K562 (cell line): ENCODE results near the gene MEGF9. TPM values are rescaled to one million over a fixed set of nuclear protein-coding genes. Genes with fewer than 3 reads are reported as not detected.

Experiments used
- CBX5 ChIP-seq: IDR thresholded peaks from 2 replicates; pipeline ENCODE4 v1.6.1; 2014; ENCODE audit warnings: low read depth, borderline replicate concordance
- CCNT2 ChIP-seq: IDR thresholded peaks from 2 replicates; pipeline ENCODE4 v1.6.1; 2011; ENCODE audit warnings: borderline replicate concordance, low read depth, mild to moderate bottlenecking, moderate library complexity, mixed read lengths, low read length; ENCODE audit not compliant: insufficient read length; ENCODE audit errors: extremely low read depth
- CHD4 ChIP-seq: fragments of 200-600 bp; sonication (generic); IDR thresholded peaks from 3 replicates; pipeline ENCODE4 v1.6.1; 2012; ENCODE audit warnings: low read depth, mild to moderate bottlenecking, mixed read lengths, low read length, inconsistent platforms; ENCODE audit not compliant: insufficient read depth, insufficient replicate concordance, poor library complexity, severe bottlenecking
- CREM ChIP-seq: IDR thresholded peaks from 2 replicates; pipeline ENCODE4 v1.6.1; 2014; ENCODE audit warnings: antibody characterized with exemption, low read depth
- ESRRB ChIP-seq: fragments of 250-450 bp; sonication (Bioruptor Pico); IDR thresholded peaks from 2 replicates; pipeline ENCODE4 v1.5.0; 2020; ENCODE audit warnings: mild to moderate bottlenecking, moderate library complexity, borderline replicate concordance
- FOS ChIP-seq: IDR thresholded peaks from 3 replicates; pipeline ENCODE4 v1.6.1; 2011; ENCODE audit not compliant: insufficient read length; ENCODE audit errors: extremely low read depth
- GATAD2B ChIP-seq: fragments of 450-650 bp; IDR thresholded peaks from 2 replicates; pipeline ENCODE4 v1.6.1; 2017; ENCODE audit warnings: mild to moderate bottlenecking, borderline replicate concordance
- HCFC1 ChIP-seq: IDR thresholded peaks from 2 replicates; pipeline ENCODE4 v1.6.1; 2012; ENCODE audit warnings: low read depth, low read length, improper control_type of control experiment
- HMGN3 ChIP-seq: IDR thresholded peaks from 2 replicates; pipeline ENCODE4 v1.6.1; 2011; ENCODE audit warnings: borderline replicate concordance, low read depth, mild to moderate bottlenecking, mixed read lengths, low read length; ENCODE audit not compliant: insufficient read length; ENCODE audit errors: extremely low read depth
- KDM2B ChIP-seq: fragments of 250-450 bp; sonication (Bioruptor Pico); IDR thresholded peaks from 2 replicates; pipeline ENCODE4 v1.8.0; 2021; ENCODE audit warnings: mild to moderate bottlenecking, moderate library complexity
- KLF1 ChIP-seq: fragments of 450-650 bp; IDR thresholded peaks from 2 replicates; pipeline ENCODE4 v1.6.1; 2016; ENCODE audit warnings: missing genetic modification characterization, missing compliant biosample characterization
- MCM7 ChIP-seq, 2 experiments: fragments of 450-650 bp; IDR thresholded peaks; 2 replicates each; pipeline ENCODE4 v1.6.1; 2016 to 2018
- NFYB ChIP-seq: IDR thresholded peaks from 2 replicates; pipeline ENCODE4 v1.6.1; 2011; ENCODE audit warnings: mild to moderate bottlenecking, moderate library complexity; ENCODE audit not compliant: insufficient read length; ENCODE audit errors: extremely low read depth
- POLR2AphosphoS5 ChIP-seq: IDR thresholded peaks from 2 replicates; pipeline ENCODE4 v1.6.1; 2011; ENCODE audit warnings: mild to moderate bottlenecking, low read depth, low read length, moderate library complexity; ENCODE audit not compliant: control insufficient read depth, insufficient read depth
- SIX5 ChIP-seq, 2 experiments: IDR thresholded peaks; 2 replicates each; pipeline ENCODE4 v1.6.1; 2011; ENCODE audit warnings: low read length in 2 of 2, borderline replicate concordance in 1 of 2, low read depth in 1 of 2, mild to moderate bottlenecking in 1 of 2, moderate library complexity in 1 of 2; ENCODE audit not compliant: insufficient read depth in 1 of 2
- SNIP1 ChIP-seq: fragments of 450-650 bp; IDR thresholded peaks from 2 replicates; pipeline ENCODE4 v1.7.1; 2017; ENCODE audit warnings: low read depth, mild to moderate bottlenecking
- SRSF7 ChIP-seq: fragments of 200-400 bp; formaldehyde crosslinking; optimal IDR thresholded peaks from 2 replicates; pipeline ENCODE3; 2017; ENCODE audit warnings: mild to moderate bottlenecking, low read depth, low read length
- TFAM ChIP-seq: fragments of 250-450 bp; sonication (Bioruptor Pico); conservative IDR thresholded peaks from 2 replicates; pipeline ENCODE4 v1.5.0; 2021; ENCODE audit warnings: mild to moderate bottlenecking, moderate library complexity
- ZBTB1 ChIP-seq: sonication (generic); formaldehyde crosslinking; IDR thresholded peaks from 2 replicates; pipeline ENCODE4 v1.8.1; 2023; ENCODE audit warnings: missing genetic modification reagents, low read depth, mild to moderate bottlenecking, borderline replicate concordance
- ZNF12 ChIP-seq: sonication (generic); formaldehyde crosslinking; IDR thresholded peaks from 2 replicates; pipeline ENCODE4 v1.4.0; 2020; ENCODE audit warnings: mild to moderate bottlenecking, missing genetic modification reagents
- ZNF384 ChIP-seq: IDR thresholded peaks from 2 replicates; pipeline ENCODE4 v1.6.1; 2012; ENCODE audit warnings: low read depth, low read length, improper control_type of control experiment
- ZNF436 ChIP-seq: fragments of 250-450, 450-650 bp; sonication (Bioruptor Pico); formaldehyde crosslinking; IDR thresholded peaks from 2 replicates; pipeline ENCODE4 v1.7.0; 2020; ENCODE audit warnings: mild to moderate bottlenecking
- ZNF830 ChIP-seq: fragments of 250-450 bp; sonication (Bioruptor Pico); IDR thresholded peaks from 2 replicates; pipeline ENCODE4 v1.5.0; 2021; ENCODE audit warnings: mild to moderate bottlenecking
- polyA plus RNA-seq, 8 experiments: library from polyadenylated mRNA; depleted of rRNA in 4 of 8; stranded (reverse) in 5 of 8; unstranded in 3 of 8; fragments of >200 nt; fragmentation: Nextera tagmentation in 2 of 8; fragmentation: Illumina TruSeq in 1 of 8; extraction: Ambion mirVana in 2 of 8; extraction: Trizol in 1 of 8; gene quantifications; 2 replicates each; pipeline versions ENCODE4 v1.2.1 to v1.2.3, GENCODE V29; 2011 to 2014; ENCODE audit warnings: inconsistent platforms in 1 of 8, missing spikeins in 1 of 8
- total RNA-seq, 7 experiments: library from RNA; depleted of rRNA in 6 of 7; stranded (reverse); fragments of >200 nt in 6 of 7; fragmentation: Illumina TruSeq in 2 of 7; extraction: Trizol in 2 of 7; gene quantifications; 2 replicates each; pipeline versions ENCODE4 v1.2.1 to v1.2.3, GENCODE V29; 2011 to 2021; ENCODE audit warnings: low replicate concordance in 1 of 7
- TF ChIP-seq, protein P1 (sequence below), 2 experiments: IDR thresholded peaks in 1 of 2; conservative IDR thresholded peaks in 1 of 2; 2 replicates each; pipeline ENCODE4 v1.6.1; 2016; ENCODE audit warnings: low read depth in 2 of 2, mild to moderate bottlenecking in 1 of 2, missing compliant biosample characterization in 1 of 2, missing genetic modification characterization in 1 of 2, moderate library complexity in 1 of 2
- TF ChIP-seq, protein P2 (sequence below): sonication (generic); formaldehyde crosslinking; IDR thresholded peaks from 2 replicates; pipeline ENCODE4 v1.8.1; 2022; ENCODE audit warnings: missing genetic modification reagents

MEGF9 gene
- total and polyA plus RNA-seq, 9 of the 15 experiments (the other 6 are each of a cell fraction or from before 2014, with no cell fraction given), result 2.1 to 6.2 (median 3.8) TPM

DNA sequence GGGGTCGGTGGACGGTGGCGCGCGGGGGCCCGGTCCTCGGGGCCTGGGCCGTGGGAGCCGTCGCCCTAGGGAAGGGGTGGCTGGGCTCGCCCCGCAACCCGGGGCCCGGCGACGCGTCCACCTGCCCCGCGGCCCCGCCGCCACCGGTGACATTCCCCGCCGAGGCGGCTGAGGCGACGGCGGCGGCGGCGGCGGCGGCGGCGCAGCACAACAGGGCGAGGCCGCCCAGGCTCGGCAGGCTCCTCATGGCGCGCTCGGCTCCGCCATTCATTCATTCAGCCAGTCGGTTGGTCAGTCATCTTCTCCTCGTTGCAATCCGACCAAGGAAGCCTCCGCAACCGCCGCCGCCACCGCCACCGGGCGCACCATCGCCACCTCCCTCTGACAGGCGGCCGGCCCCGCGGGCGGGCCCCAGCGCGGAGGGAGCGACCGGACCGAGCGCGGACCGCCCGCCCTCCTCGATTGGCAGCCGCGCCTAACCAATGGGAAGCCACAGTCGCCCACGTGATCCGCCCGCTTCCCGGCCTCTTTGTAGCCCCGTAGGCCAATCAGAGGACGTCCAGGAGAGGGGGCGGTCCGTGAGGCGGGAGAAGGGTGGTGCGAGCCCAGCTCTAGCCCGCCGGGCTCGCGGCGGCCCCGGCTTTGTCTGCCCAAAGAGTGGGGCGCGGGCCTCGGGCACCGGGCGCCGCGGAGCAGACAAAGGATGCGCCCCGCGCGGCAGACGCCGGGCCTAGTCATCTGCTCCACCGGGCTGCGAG is at the start of gene MEGF9 (continued):
- TF ChIP-seq KLF1 (peak; percentile 62; the same call in 1 of the 2 replicates), CBX5 (no peak), SRSF7 (no peak), ZNF12 (CRISPR knock-in tag) (no peak), CREM (no peak; the same call in 1 of the 2 replicates), CHD4 (no peak), SIX5 (IDR thresholded peaks at IDR 0.05; ENCODE audit: borderline replicate concordance in 1 of 2, insufficient read depth in 1 of 2, low read depth in 1 of 2, low read length in 2 of 2) (no peak), CCNT2 (peak; percentile 57), HMGN3 (peak; percentile 73), ZBTB1 (CRISPR knock-in tag) (0 out of 2 replicates have a peak, but pooled peaks have one; percentile 81), TFAM (no peak), HCFC1 (no peak), ZNF436 (CRISPR knock-in tag) (no peak), ZNF384 (no peak), ZNF830 (CRISPR knock-in tag) (no peak), NFYB (peak; percentile 95), MCM7 (IDR thresholded peaks at IDR 0.05) (no peak), FOS (peak; percentile 90), POLR2AphosphoS5 (peak; percentile 38), ESRRB (CRISPR knock-in tag) (no peak), SNIP1 (peak; percentile 97), KDM2B (CRISPR knock-in tag) (peak; percentile 98), GATAD2B (0 out of 2 replicates have a peak, but pooled peaks have one; percentile 81)
- TF ChIP-seq, protein P1, sequence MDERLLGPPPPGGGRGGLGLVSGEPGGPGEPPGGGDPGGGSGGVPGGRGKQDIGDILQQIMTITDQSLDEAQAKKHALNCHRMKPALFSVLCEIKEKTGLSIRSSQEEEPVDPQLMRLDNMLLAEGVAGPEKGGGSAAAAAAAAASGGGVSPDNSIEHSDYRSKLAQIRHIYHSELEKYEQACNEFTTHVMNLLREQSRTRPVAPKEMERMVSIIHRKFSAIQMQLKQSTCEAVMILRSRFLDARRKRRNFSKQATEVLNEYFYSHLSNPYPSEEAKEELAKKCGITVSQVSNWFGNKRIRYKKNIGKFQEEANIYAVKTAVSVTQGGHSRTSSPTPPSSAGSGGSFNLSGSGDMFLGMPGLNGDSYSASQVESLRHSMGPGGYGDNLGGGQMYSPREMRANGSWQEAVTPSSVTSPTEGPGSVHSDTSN (CRISPR knock-in tag; IDR thresholded peaks at IDR 0.05; ENCODE audit: low read depth), result peak; percentile 69
- TF ChIP-seq, protein P1 (tag; conservative IDR thresholded peaks at IDR 0.05; ENCODE audit: low read depth), result peak; percentile 81
- TF ChIP-seq, protein P2, sequence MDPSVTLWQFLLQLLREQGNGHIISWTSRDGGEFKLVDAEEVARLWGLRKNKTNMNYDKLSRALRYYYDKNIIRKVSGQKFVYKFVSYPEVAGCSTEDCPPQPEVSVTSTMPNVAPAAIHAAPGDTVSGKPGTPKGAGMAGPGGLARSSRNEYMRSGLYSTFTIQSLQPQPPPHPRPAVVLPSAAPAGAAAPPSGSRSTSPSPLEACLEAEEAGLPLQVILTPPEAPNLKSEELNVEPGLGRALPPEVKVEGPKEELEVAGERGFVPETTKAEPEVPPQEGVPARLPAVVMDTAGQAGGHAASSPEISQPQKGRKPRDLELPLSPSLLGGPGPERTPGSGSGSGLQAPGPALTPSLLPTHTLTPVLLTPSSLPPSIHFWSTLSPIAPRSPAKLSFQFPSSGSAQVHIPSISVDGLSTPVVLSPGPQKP, result no peak
